H1 (cell line): ENCODE data around the gene IL6R. TPM values are rescaled to one million over a fixed set of nuclear protein-coding genes. Genes with fewer than 3 reads are reported as not detected.

Experiments
- CTCF ChIA-PET: fragments of 300-600 bp; sonication (Branson Sonifier 250); formaldehyde crosslinking; loops from one replicate; lab custom pipeline; 2021; ENCODE audit not compliant: partially characterized antibody; lab: Charles Lee
- POLR2A ChIA-PET: fragments of 300-600 bp; sonication (Branson Sonifier 250); formaldehyde crosslinking; loops from one replicate; lab custom pipeline; 2021; ENCODE audit warnings: inconsistent platforms; ENCODE audit not compliant: partially characterized antibody; lab: Charles Lee
- DNase-seq, 2 experiments: peaks; one replicate each; pipeline versions ENCODE4 v3.0.0 to v3.0.0-alpha.2; 2010 to 2022; ENCODE audit warnings: low spot score in 2 of 2, low read depth in 1 of 2, mixed read lengths in 1 of 2
- FAIRE-seq: peaks from 2 replicates; lab custom pipeline; 2011; peaks lifted over from hg19 to GRCh38; lab: Jason Lieb, UNC
- H2AFZ ChIP-seq: 2 replicates; pipeline ENCODE4 v1.8.1; 2012; ENCODE audit warnings: low read length, inconsistent platforms
- H2AK5ac ChIP-seq: 2 replicates; pipeline ENCODE4 v1.6.1; 2013; ENCODE audit warnings: low read depth, low read length
- H2BK120ac ChIP-seq: replicated peaks from 2 replicates; pipeline ENCODE3; 2013; ENCODE audit warnings: low read depth, low read length, inconsistent platforms
- H2BK12ac ChIP-seq: 2 replicates; pipeline ENCODE4 v1.6.1; 2013; ENCODE audit warnings: low read depth, low read length
- H2BK15ac ChIP-seq: 2 replicates; pipeline ENCODE4 v1.6.1; 2013; ENCODE audit warnings: low read length
- H2BK20ac ChIP-seq: 2 replicates; pipeline ENCODE4 v1.6.1; 2013; ENCODE audit warnings: low read length
- H2BK5ac ChIP-seq: 2 replicates; pipeline ENCODE4 v1.6.1; 2013; ENCODE audit warnings: low read depth, low read length
- H3K14ac ChIP-seq: 2 replicates; pipeline ENCODE4 v1.6.1; 2013; ENCODE audit warnings: inconsistent platforms; ENCODE audit not compliant: insufficient read length
- H3K18ac ChIP-seq: 2 replicates; pipeline ENCODE4 v1.6.1; 2013; ENCODE audit warnings: low read length; ENCODE audit errors: extremely low read depth
- H3K23ac ChIP-seq: 2 replicates; pipeline ENCODE4 v1.6.1; 2013; ENCODE audit warnings: inconsistent platforms; ENCODE audit not compliant: insufficient read length
- H3K23me2 ChIP-seq: 2 replicates; pipeline ENCODE4 v1.6.1; 2013; ENCODE audit warnings: low read depth, low read length
- H3K27ac ChIP-seq: 2 replicates; pipeline ENCODE4 v1.6.1; 2011; ENCODE audit warnings: low read depth, low read length, inconsistent platforms
- H3K27me3 ChIP-seq, 4 experiments: replicated peaks in 1 of 4; 1 replicate in 1 of 4; 2 replicates in 3 of 4; pipeline versions ENCODE4 v1.6.1 to v1.8.1; 2011 to 2013; ENCODE audit warnings: low read length in 3 of 4, mild to moderate bottlenecking in 3 of 4, inconsistent platforms in 2 of 4, mixed read lengths in 2 of 4, moderate library complexity in 1 of 4; ENCODE audit not compliant: control insufficient read depth in 3 of 4, insufficient read depth in 3 of 4; ENCODE audit errors: extremely low read depth in 1 of 4
- H3K36me3 ChIP-seq, 4 experiments: 2 replicates each; pipeline versions ENCODE4 v1.6.1 to v1.8.1; 2011 to 2013; ENCODE audit warnings: mild to moderate bottlenecking in 4 of 4, low read length in 3 of 4, moderate library complexity in 2 of 4, control low read depth in 1 of 4, inconsistent platforms in 1 of 4; ENCODE audit not compliant: insufficient read depth in 4 of 4, control insufficient read depth in 2 of 4
- H3K4ac ChIP-seq: replicated peaks from 2 replicates; pipeline ENCODE3; 2013; ENCODE audit warnings: low read length, low read depth, mixed read lengths, inconsistent platforms; ENCODE audit not compliant: insufficient read length
- H3K4me1 ChIP-seq, 4 experiments: replicated peaks in 1 of 4; 1 replicate in 1 of 4; 2 replicates in 3 of 4; pipeline versions ENCODE4 v1.6.1 to v1.8.1; 2011 to 2013; ENCODE audit warnings: low read length in 3 of 4, inconsistent platforms in 2 of 4, mixed read lengths in 1 of 4; ENCODE audit not compliant: insufficient read depth in 4 of 4, control insufficient read depth in 3 of 4
- H3K4me2 ChIP-seq, 2 experiments: 2 replicates each; pipeline versions ENCODE4 v1.6.1 to v1.8.1; 2011 to 2013; ENCODE audit warnings: low read depth in 2 of 2, low read length in 2 of 2, control low read depth in 1 of 2, inconsistent platforms in 1 of 2, mild to moderate bottlenecking in 1 of 2; ENCODE audit not compliant: insufficient read depth in 1 of 2
- H3K4me3 ChIP-seq, 4 experiments: fragments of 200-600, 300-600 bp in 1 of 4; sonication (generic), shearing (Covaris generic), sonication (Bioruptor Twin) in 1 of 4; 2 replicates each; pipeline versions ENCODE4 v1.5.1 to v1.8.1; 2011 to 2016; ENCODE audit warnings: low read length in 4 of 4, low read depth in 3 of 4, control low read depth in 2 of 4, inconsistent platforms in 2 of 4, mild to moderate bottlenecking in 2 of 4, mixed read lengths in 1 of 4, moderate library complexity in 1 of 4; ENCODE audit not compliant: insufficient read depth in 2 of 4; ENCODE audit errors: extremely low read depth in 1 of 4
- H3K56ac ChIP-seq: replicated peaks from 2 replicates; pipeline ENCODE3; 2013; ENCODE audit warnings: low read depth, mild to moderate bottlenecking, mixed read lengths, low read length, inconsistent platforms; ENCODE audit not compliant: insufficient read length
- H3K79me1 ChIP-seq: 2 replicates; pipeline ENCODE4 v1.6.1; 2013; ENCODE audit warnings: low read depth, low read length, control low read depth
- H3K79me2 ChIP-seq, 2 experiments: 2 replicates each; pipeline versions ENCODE4 v1.6.1 to v1.8.1; 2012 to 2013; ENCODE audit warnings: low read length in 2 of 2, mild to moderate bottlenecking in 2 of 2, inconsistent platforms in 1 of 2; ENCODE audit not compliant: insufficient read depth in 2 of 2, control insufficient read depth in 1 of 2
- H3K9ac ChIP-seq, 4 experiments: replicated peaks in 1 of 4; 1 replicate in 1 of 4; 2 replicates in 3 of 4; pipeline versions ENCODE4 v1.6.1 to v1.8.1; 2011 to 2013; ENCODE audit warnings: low read depth in 3 of 4, low read length in 3 of 4, control low read depth in 2 of 4, mild to moderate bottlenecking in 2 of 4, moderate library complexity in 2 of 4, inconsistent platforms in 1 of 4; ENCODE audit errors: extremely low read depth in 1 of 4
- H3K9me3 ChIP-seq, 2 experiments: 2 replicates each; pipeline versions ENCODE4 v1.6.1 to v1.8.1; 2012 to 2013; ENCODE audit warnings: mild to moderate bottlenecking in 2 of 2, moderate library complexity in 2 of 2, control low read depth in 1 of 2, inconsistent platforms in 1 of 2, low read depth in 1 of 2, low read length in 1 of 2, mixed read lengths in 1 of 2; ENCODE audit not compliant: insufficient read depth in 2 of 2
- H4K20me1 ChIP-seq, 2 experiments: replicated peaks in 1 of 2; 2 replicates each; pipeline versions ENCODE3 to v1.8.1; 2011 to 2013; ENCODE audit warnings: inconsistent platforms in 2 of 2, low read length in 2 of 2, mild to moderate bottlenecking in 1 of 2; ENCODE audit not compliant: insufficient read depth in 2 of 2, control insufficient read depth in 1 of 2
- H4K5ac ChIP-seq: 2 replicates; pipeline ENCODE4 v1.6.1; 2013; ENCODE audit warnings: low read length, low read depth, mixed read lengths, inconsistent platforms; ENCODE audit not compliant: insufficient read length
- H4K8ac ChIP-seq: 2 replicates; pipeline ENCODE4 v1.8.0; 2013; ENCODE audit warnings: mild to moderate bottlenecking, moderate library complexity, low read length, inconsistent platforms; ENCODE audit not compliant: insufficient read depth; ENCODE audit errors: extremely low read depth
- H4K91ac ChIP-seq: replicated peaks from 2 replicates; pipeline ENCODE3; 2013; ENCODE audit warnings: low read length, mixed read lengths, inconsistent platforms; ENCODE audit not compliant: insufficient read length
- FOSL1 ChIP-seq: IDR thresholded peaks from 2 replicates; pipeline ENCODE4 v1.6.1; 2011; ENCODE audit warnings: mild to moderate bottlenecking, low read depth, low read length, moderate library complexity; ENCODE audit not compliant: insufficient read depth
- WGBS, 2 experiments: shearing (Covaris generic) in 1 of 2; methylation state at CpG; one replicate each; pipeline versions ENCODE4 v1.1.6 to v1.1.7; 2013 to 2015; ENCODE audit warnings: low lambda C conversion rate in 2 of 2, mixed read lengths in 2 of 2, inconsistent platforms in 1 of 2, low coverage in 1 of 2, missing lambda C conversion rate in 1 of 2; ENCODE audit not compliant: insufficient replicate concordance in 2 of 2, insufficient coverage in 1 of 2, insufficient read length in 1 of 2; ENCODE audit errors: extremely low coverage in 1 of 2, missing lambda C conversion rate in 1 of 2; 5-methylcytosine and 5-hydroxymethylcytosine counted together
- polyA plus RNA-seq, 7 experiments: library from polyadenylated mRNA; depleted of rRNA in 3 of 7; stranded (reverse) in 5 of 7; unstranded in 2 of 7; fragments of >200 nt in 5 of 7; fragments of 200-250 nt in 2 of 7; gene quantifications; 1 replicate in 5 of 7; 2 replicates in 1 of 7; 4 replicates in 1 of 7; pipeline versions ENCODE4 v1.2.1 to v1.2.3, GENCODE V29; 2011 to 2013; ENCODE audit warnings: missing spikeins in 2 of 7, mixed read lengths in 2 of 7
- total RNA-seq: library from RNA; stranded (reverse); fragmentation: NEBNext Ultra II Directional; extraction: Animal tissue kit (Norgen Biotek cat#: 25700); gene quantifications from 2 replicates; pipeline ENCODE4 v1.2.1, GENCODE V29; 2021

The IL6R gene
- total and polyA plus RNA-seq, 2 of the 8 experiments (the other 6 are each of a cell fraction or from before 2014, with no cell fraction given): 2.3 to 3.0 TPM

DNA sequence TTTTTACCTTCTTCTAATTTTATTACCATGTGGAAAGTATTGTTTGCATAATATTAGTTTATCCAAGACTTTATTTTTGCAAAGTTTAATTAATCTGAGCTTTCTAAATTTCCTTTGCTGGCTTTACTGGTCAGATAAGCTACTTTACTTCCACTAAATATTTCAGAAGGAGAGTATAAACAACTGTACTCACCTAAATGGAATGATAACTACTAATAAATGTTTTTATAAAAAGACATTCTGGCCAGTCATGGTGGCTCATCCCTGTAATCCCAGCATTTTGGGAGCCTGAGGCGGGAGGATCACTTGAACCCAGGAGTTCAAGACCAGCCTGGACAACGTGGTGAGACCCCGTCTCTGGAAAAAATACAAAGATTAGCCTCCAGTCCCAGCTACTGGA, 43.8 kb upstream of the IL6R start:
- no peak overlapping the region for H4K8ac ChIP-seq
- WGBS, 2 experiments: 75% methylated on average over 3 of the region's 3 CpGs; no CpG with 5 or more reads in 1 of the 2 experiments
- no peaks in the 10 kb centered on the region for H3K27me3 ChIP-seq
- H2BK5ac ChIP-seq: no peak overlapping the region
- H4K20me1 ChIP-seq: no peaks in the 10 kb centered on the region
- no peak overlapping the region for H2BK20ac ChIP-seq
- H2BK120ac ChIP-seq: no peak overlapping the region
- no peak for FAIRE-seq
- no peak overlapping the region for H2AFZ ChIP-seq
- H3K79me2 ChIP-seq: no peaks in the 10 kb centered on the region
- no peaks in the 10 kb centered on the region for H3K79me1 ChIP-seq
- CTCF ChIA-PET: interaction anchor here (0.5 to 1.6 kb wide), 9 partner anchors 8 to 399 kb away, joined by 3 to 12 read pairs (median 4); no protein-coding TSS in a partner anchor
- 0 out of 4 replicates have a peak, but pooled peaks cover 0 to 2% of the 10 kb centered on the region in 2 experiments for H3K9me3 ChIP-seq
- H3K56ac ChIP-seq: no peak overlapping the region
- H2BK15ac ChIP-seq: no peak overlapping the region
- DNase-seq: no peak
- H3K36me3 ChIP-seq: no peaks in the 10 kb centered on the region
- no peak overlapping the region for H2AK5ac ChIP-seq
- H3K23me2 ChIP-seq: no peaks in the 10 kb centered on the region
- TF ChIP-seq FOSL1: no peak
- no peak overlapping the region for H2BK12ac ChIP-seq
- H3K4me3 ChIP-seq: no peak overlapping the region
- no peak overlapping the region for H3K4me2 ChIP-seq
- peaks cover 0 to 3% (median 0%) of the 10 kb centered on the region in 4 experiments; a peak in 2 of 7 replicates for H3K4me1 ChIP-seq
- H3K27ac ChIP-seq: no peak overlapping the region
- H3K18ac ChIP-seq: no peak overlapping the region
- no peak overlapping the region for H4K91ac ChIP-seq
- H3K23ac ChIP-seq: no peak overlapping the region
- no peak overlapping the region for H3K9ac ChIP-seq
- no peak overlapping the region for H4K5ac ChIP-seq
- no peak overlapping the region for H3K14ac ChIP-seq
- H3K4ac ChIP-seq: no peak overlapping the region
- POLR2A ChIA-PET: interaction anchor here (0.6 to 1.4 kb wide), 2 partner anchors 8 to 193 kb away, joined by 3 read pairs; no protein-coding TSS in a partner anchor
